IMR-90 (cell line): ENCODE data around the gene PGBD1. TPM values are rescaled to one million over a fixed set of nuclear protein-coding genes. Genes with fewer than 3 reads are reported as not detected.

ENCODE experiments used
- ATAC-seq: fragments of 200-7000 bp; cut with Tn5 transposase; 2 replicates; pipeline ENCODE4 v1.9.1; 2020; ENCODE audit warnings: low read depth, mild to moderate bottlenecking, moderate library complexity
- BruUV-seq: library from RNA; stranded (reverse); fragments of 400-500 nt; replicated peaks from 2 replicates; lab custom pipeline; 2021; lab: Mats Ljungman, UMichigan
- CTCF ChIA-PET: fragments of 300-600 bp; formaldehyde crosslinking; extraction: SDS; loops from one replicate; lab custom pipeline; 2021; ENCODE audit warnings: antibody characterized with exemption; lab: Yijun Ruan, JAX
- POLR2A ChIA-PET: fragments of 300-600 bp; sonication (Branson Sonifier 250); formaldehyde crosslinking; loops from one replicate; lab custom pipeline; 2022; ENCODE audit warnings: antibody characterized with exemption; ENCODE audit not compliant: unreplicated experiment; lab: Charles Lee
- DNase-seq: peaks from one replicate; pipeline ENCODE4 v3.0.0; 2013
- H2AFZ ChIP-seq: replicated peaks from 2 replicates; pipeline ENCODE3; 2013; ENCODE audit warnings: low read length, mild to moderate bottlenecking; ENCODE audit not compliant: poor library complexity
- H2AK5ac ChIP-seq: 2 replicates; pipeline ENCODE4 v1.6.1; 2013; ENCODE audit warnings: low read depth, low read length, inconsistent platforms
- H2AK9ac ChIP-seq: replicated peaks from 2 replicates; pipeline ENCODE3; 2013; ENCODE audit warnings: mild to moderate bottlenecking, low read depth, low read length, moderate library complexity; ENCODE audit not compliant: poor library complexity
- H2BK120ac ChIP-seq: 2 replicates; pipeline ENCODE4 v1.6.1; 2013; ENCODE audit warnings: low read depth, low read length, inconsistent platforms
- H2BK15ac ChIP-seq: 3 replicates; pipeline ENCODE4 v1.6.1; 2013; ENCODE audit warnings: low read depth, low read length, inconsistent platforms
- H2BK20ac ChIP-seq: 2 replicates; pipeline ENCODE4 v1.6.1; 2013; ENCODE audit warnings: low read depth, mild to moderate bottlenecking, inconsistent platforms, low read length, moderate library complexity
- H2BK5ac ChIP-seq: 2 replicates; pipeline ENCODE4 v1.6.1; 2013; ENCODE audit warnings: mild to moderate bottlenecking, low read depth, low read length, inconsistent platforms; ENCODE audit not compliant: poor library complexity, severe bottlenecking
- H3K14ac ChIP-seq: replicated peaks from 2 replicates; pipeline ENCODE4 v1.6.1; 2013; ENCODE audit warnings: low read depth, low read length, inconsistent platforms
- H3K18ac ChIP-seq: 2 replicates; pipeline ENCODE4 v1.6.1; 2013; ENCODE audit warnings: low read depth, low read length, control low read depth
- H3K23ac ChIP-seq: 2 replicates; pipeline ENCODE4 v1.6.1; 2013; ENCODE audit warnings: low read depth, low read length, inconsistent platforms
- H3K27ac ChIP-seq: 2 replicates; pipeline ENCODE4 v1.5.1; 2013; ENCODE audit warnings: mild to moderate bottlenecking, control low read depth, low read length; ENCODE audit not compliant: insufficient read depth
- H3K27me3 ChIP-seq: 2 replicates; pipeline ENCODE4 v1.6.1; 2013; ENCODE audit warnings: low read length; ENCODE audit not compliant: control insufficient read depth, insufficient read depth
- H3K36me3 ChIP-seq: 2 replicates; pipeline ENCODE4 v1.6.1; 2013; ENCODE audit warnings: low read length, mixed read lengths; ENCODE audit not compliant: control insufficient read depth, insufficient read depth
- H3K4ac ChIP-seq: 2 replicates; pipeline ENCODE4 v1.6.1; 2013; ENCODE audit warnings: low read depth, low read length, inconsistent platforms
- H3K4me1 ChIP-seq: 2 replicates; pipeline ENCODE4 v1.6.1; 2013; ENCODE audit warnings: low read length, mixed read lengths; ENCODE audit not compliant: control insufficient read depth, insufficient read depth
- H3K4me2 ChIP-seq: 2 replicates; pipeline ENCODE4 v1.6.1; 2013; ENCODE audit warnings: low read depth, mild to moderate bottlenecking, control low read depth, low read length, moderate library complexity
- H3K4me3 ChIP-seq: 2 replicates; pipeline ENCODE4 v1.5.1; 2013; ENCODE audit warnings: low read depth, mild to moderate bottlenecking, control low read depth, low read length, moderate library complexity; ENCODE audit not compliant: insufficient read depth
- H3K56ac ChIP-seq: 2 replicates; pipeline ENCODE4 v1.6.1; 2013; ENCODE audit warnings: low read length, inconsistent platforms; ENCODE audit not compliant: insufficient read depth; ENCODE audit errors: extremely low read depth
- H3K79me1 ChIP-seq, 2 experiments: 2 replicates each; pipeline ENCODE4 v1.6.1; 2013; ENCODE audit warnings: low read length in 2 of 2, inconsistent platforms in 1 of 2, low read depth in 1 of 2
- H3K9ac ChIP-seq: 2 replicates; pipeline ENCODE4 v1.6.1; 2013; ENCODE audit warnings: low read depth, low read length, control low read depth
- H3K9me1 ChIP-seq: 2 replicates; pipeline ENCODE4 v1.6.1; 2013; ENCODE audit warnings: low read length, inconsistent platforms; ENCODE audit not compliant: insufficient read depth
- H3K9me3 ChIP-seq: 2 replicates; pipeline ENCODE4 v1.6.1; 2013; ENCODE audit warnings: low read length; ENCODE audit not compliant: control insufficient read depth, insufficient read depth
- H4K20me1 ChIP-seq: 2 replicates; pipeline ENCODE4 v1.6.1; 2013; ENCODE audit warnings: low read length, inconsistent platforms; ENCODE audit not compliant: insufficient read depth
- H4K5ac ChIP-seq: 2 replicates; pipeline ENCODE4 v1.6.1; 2013; ENCODE audit warnings: mild to moderate bottlenecking, low read depth, low read length, control low read depth
- H4K8ac ChIP-seq, 2 experiments: 2 replicates each; pipeline ENCODE4 v1.6.1; 2013; ENCODE audit warnings: low read depth in 2 of 2, low read length in 2 of 2, control low read depth in 1 of 2, inconsistent platforms in 1 of 2
- H4K91ac ChIP-seq: 2 replicates; pipeline ENCODE4 v1.6.1; 2013; ENCODE audit warnings: low read depth, low read length, inconsistent platforms; ENCODE audit not compliant: insufficient read depth
- MAFK ChIP-seq: IDR thresholded peaks from 2 replicates; pipeline ENCODE4 v1.6.1; 2012; ENCODE audit warnings: low read depth, low read length, improper control_type of control experiment
- MAZ ChIP-seq: IDR thresholded peaks from 2 replicates; pipeline ENCODE4 v1.6.1; 2012; ENCODE audit warnings: low read depth, mild to moderate bottlenecking, low read length, improper control_type of control experiment, moderate library complexity, borderline replicate concordance
- NFE2L2 ChIP-seq: fragments of 150-350 bp; IDR thresholded peaks from 2 replicates; pipeline ENCODE4 v1.6.1; 2016; ENCODE audit warnings: low read depth, mild to moderate bottlenecking, low read length
- POLR2A ChIP-seq: IDR thresholded peaks from 2 replicates; pipeline ENCODE4 v1.6.1; 2012; ENCODE audit warnings: mild to moderate bottlenecking, low read depth, low read length
- RCOR1 ChIP-seq: IDR thresholded peaks from 2 replicates; pipeline ENCODE4 v1.6.1; 2012; ENCODE audit warnings: mild to moderate bottlenecking, low read length, improper control_type of control experiment; ENCODE audit not compliant: insufficient replicate concordance
- WGBS, 2 experiments: methylation state at CpG; one replicate each; pipeline versions ENCODE4 v1.1.5 to v1.1.7; 2013; ENCODE audit warnings: missing lambda C conversion rate in 2 of 2; ENCODE audit not compliant: insufficient read length in 1 of 2; ENCODE audit errors: extremely low coverage in 2 of 2; 5-methylcytosine and 5-hydroxymethylcytosine counted together
- dilution Hi-C: fragments of 300-500 bp; cut with HindIII; formaldehyde crosslinking; loops from one replicate; pipeline ENCODE4 v1.14.3; 2018; ENCODE audit warnings: low sequenced_read_pairs; ENCODE audit not compliant: unreplicated experiment
- in situ Hi-C: fragments of 300-500 bp; cut with MboI; formaldehyde crosslinking; loops from 3 replicates; pipeline ENCODE4 v1.14.3; 2019; ENCODE audit warnings: low sequenced_read_pairs, inconsistent platforms, mixed read lengths
- intact Hi-C: fragments of 100-400 bp; cut with micrococcal nuclease; formaldehyde crosslinking; loops from 2 replicates; pipeline ENCODE4 v1.10.0; 2022
- polyA plus RNA-seq, 3 experiments: library from polyadenylated mRNA; depleted of rRNA; stranded (reverse); fragments of >200 nt; gene quantifications; 2 replicates each; pipeline ENCODE4 v1.2.3, GENCODE V29; 2012; ENCODE audit warnings: low replicate concordance in 1 of 3
- total RNA-seq: library from RNA; depleted of rRNA; stranded (reverse); fragments of >200 nt; gene quantifications from 2 replicates; pipeline ENCODE4 v1.2.3, GENCODE V29; 2012
- TF ChIP-seq, protein P1 (sequence below): fragments of 150-350 bp; IDR thresholded peaks from 2 replicates; pipeline ENCODE4 v1.6.1; 2017; ENCODE audit warnings: mild to moderate bottlenecking, antibody characterized with exemption, low read length, low read depth
- TF ChIP-seq, protein P2 (sequence below): conservative IDR thresholded peaks from 2 replicates; pipeline ENCODE4 v1.5.1; 2012; ENCODE audit warnings: mild to moderate bottlenecking, low read depth, low read length, improper control_type of control experiment

The PGBD1 gene
- total and polyA plus RNA-seq, 2 of the 4 experiments (the other 2 are of a cell fraction), result 3.9 to 6.3 TPM

DNA sequence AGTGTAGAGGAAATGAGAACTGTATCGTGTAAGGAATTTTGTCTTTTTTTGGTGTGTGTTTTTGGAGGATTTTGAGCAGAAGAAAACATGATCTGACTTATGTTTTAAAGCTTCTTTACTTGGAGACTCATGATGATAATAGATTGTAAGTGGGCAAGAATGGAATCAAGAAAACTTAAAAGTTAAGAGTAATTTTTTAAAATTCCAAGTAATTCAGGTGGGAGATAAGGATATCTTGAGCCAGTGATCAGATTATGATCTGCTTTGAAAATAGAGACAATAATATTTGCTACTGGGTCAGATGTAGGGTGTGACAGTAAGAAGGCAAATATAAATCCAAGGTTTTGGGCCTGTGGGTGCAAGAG is 13.7 kb upstream of the PGBD1 start:
- TF ChIP-seq, protein P1, sequence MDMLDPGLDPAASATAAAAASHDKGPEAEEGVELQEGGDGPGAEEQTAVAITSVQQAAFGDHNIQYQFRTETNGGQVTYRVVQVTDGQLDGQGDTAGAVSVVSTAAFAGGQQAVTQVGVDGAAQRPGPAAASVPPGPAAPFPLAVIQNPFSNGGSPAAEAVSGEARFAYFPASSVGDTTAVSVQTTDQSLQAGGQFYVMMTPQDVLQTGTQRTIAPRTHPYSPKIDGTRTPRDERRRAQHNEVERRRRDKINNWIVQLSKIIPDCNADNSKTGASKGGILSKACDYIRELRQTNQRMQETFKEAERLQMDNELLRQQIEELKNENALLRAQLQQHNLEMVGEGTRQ, result no peak
- TF ChIP-seq MAFK, result no peak
- no peak for TF ChIP-seq NFE2L2
- TF ChIP-seq POLR2A, result no peak
- TF ChIP-seq, protein P2, sequence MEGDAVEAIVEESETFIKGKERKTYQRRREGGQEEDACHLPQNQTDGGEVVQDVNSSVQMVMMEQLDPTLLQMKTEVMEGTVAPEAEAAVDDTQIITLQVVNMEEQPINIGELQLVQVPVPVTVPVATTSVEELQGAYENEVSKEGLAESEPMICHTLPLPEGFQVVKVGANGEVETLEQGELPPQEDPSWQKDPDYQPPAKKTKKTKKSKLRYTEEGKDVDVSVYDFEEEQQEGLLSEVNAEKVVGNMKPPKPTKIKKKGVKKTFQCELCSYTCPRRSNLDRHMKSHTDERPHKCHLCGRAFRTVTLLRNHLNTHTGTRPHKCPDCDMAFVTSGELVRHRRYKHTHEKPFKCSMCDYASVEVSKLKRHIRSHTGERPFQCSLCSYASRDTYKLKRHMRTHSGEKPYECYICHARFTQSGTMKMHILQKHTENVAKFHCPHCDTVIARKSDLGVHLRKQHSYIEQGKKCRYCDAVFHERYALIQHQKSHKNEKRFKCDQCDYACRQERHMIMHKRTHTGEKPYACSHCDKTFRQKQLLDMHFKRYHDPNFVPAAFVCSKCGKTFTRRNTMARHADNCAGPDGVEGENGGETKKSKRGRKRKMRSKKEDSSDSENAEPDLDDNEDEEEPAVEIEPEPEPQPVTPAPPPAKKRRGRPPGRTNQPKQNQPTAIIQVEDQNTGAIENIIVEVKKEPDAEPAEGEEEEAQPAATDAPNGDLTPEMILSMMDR, result no peak
- no peak for TF ChIP-seq MAZ
- no peak for TF ChIP-seq RCOR1
- 100% methylated on average over 1 of the region's 1 CpG; no CpG with 5 or more reads in 1 of the 2 experiments for WGBS, 2 experiments
- Histone ChIP-seq H3K79me1 (peaks cover 10 to 32% of the 10 kb centered on the region in 2 experiments), H3K4me3 (peak overlapping the region; percentile 72), H3K4me2 (peak overlapping the region; percentile 99), H4K8ac (peak overlapping the region; percentile 60 to 85), H3K56ac (peak overlapping the region; percentile 80), H4K5ac (peak overlapping the region; percentile 83), H2BK5ac (peak overlapping the region; percentile 85), H3K27ac (peak overlapping the region; percentile 95), H3K18ac (peak overlapping the region; percentile 80), H3K23ac (peak overlapping the region; percentile 83; the same call in 1 of the 2 replicates), H3K27me3 (no peaks in the 10 kb centered on the region), H2BK120ac (peak overlapping the region; percentile 7; the same call in 1 of the 2 replicates), H3K4ac (peak overlapping the region; percentile 84), H2BK20ac (no peak overlapping the region), H3K9me1 (peaks cover 3% of the 10 kb centered on the region), H3K14ac (peak overlapping the region; percentile 86), H2AK5ac (0 out of 2 replicates have a peak overlapping the region, but pooled peaks have one; percentile 41), H3K36me3 (peaks cover 9% of the 10 kb centered on the region), H4K20me1 (no peaks in the 10 kb centered on the region), H2AK9ac (no peak overlapping the region), H2AFZ (peak overlapping the region; percentile 92), H3K9me3 (no peaks in the 10 kb centered on the region), H2BK15ac (0 out of 3 replicates have a peak overlapping the region, but pooled peaks have one; percentile 12), H4K91ac (peak overlapping the region; percentile 75; the same call in 1 of the 2 replicates), H3K9ac (peak overlapping the region; percentile 92), H3K4me1 (no peaks in the 10 kb centered on the region)
- in situ Hi-C loops (no loop called here), dilution Hi-C loops (no loop called here), intact Hi-C loops (loop anchor here (5.0 kb wide), 2 partner anchors 70 to 130 kb away; partner anchors contain the start of gene ZSCAN31)
- ATAC-seq (no peak), DNase-seq (no peak)
- ChIA-PET CTCF (interaction anchor here (1.8 kb wide), 1 partner anchor 88 kb away, joined by 11 read pairs; no protein-coding TSS in a partner anchor), POLR2A (interaction anchor here (1.5 kb wide), 1 partner anchor 15 kb away, joined by 6 read pairs; the partner anchor contains the start of gene ZKSCAN4)
- BruUV-seq, result no TSS peak
